K562 (cell line): Measurements from ENCODE around the gene ZNF165. TPM values are rescaled to one million over a fixed set of nuclear protein-coding genes. Genes with fewer than 3 reads are reported as not detected.
A peak's percentile ranks its signal among the peaks of the same experiment; 100 is the strongest.

Source experiments
- CBFA2T2 ChIP-seq: fragments of 450-650 bp; conservative IDR thresholded peaks from 2 replicates; pipeline ENCODE4 v1.6.1; 2017; ENCODE audit warnings: mild to moderate bottlenecking
- CEBPG ChIP-seq, 3 experiments: fragments of 200-800 bp in 1 of 3; sonication (Bioruptor generic) in 1 of 3; sonication (generic) in 1 of 3; formaldehyde crosslinking in 1 of 3; IDR thresholded peaks in 2 of 3; conservative IDR thresholded peaks in 1 of 3; 2 replicates each; pipeline versions ENCODE4 v1.6.1 to v1.8.0; 2016 to 2022; ENCODE audit warnings: missing compliant biosample characterization in 2 of 3, missing genetic modification characterization in 2 of 3, mild to moderate bottlenecking in 1 of 3, missing genetic modification reagents in 1 of 3
- CHD1 ChIP-seq: fragments of 200-600 bp; sonication (generic); IDR thresholded peaks from one replicate; pipeline ENCODE4 v1.6.1; 2012; ENCODE audit warnings: mild to moderate bottlenecking, moderate library complexity, low read length, inconsistent platforms
- ELF1 ChIP-seq: fragments of 200-800 bp; sonication (Bioruptor generic); IDR thresholded peaks from 2 replicates; pipeline ENCODE4 v1.6.1; 2016; ENCODE audit warnings: missing genetic modification characterization, missing compliant biosample characterization
- FOXK2 ChIP-seq, 2 experiments: fragments of 450-650 bp; IDR thresholded peaks in 1 of 2; conservative IDR thresholded peaks in 1 of 2; 2 replicates each; pipeline ENCODE4 v1.6.1; 2016; ENCODE audit warnings: low read depth in 2 of 2, mild to moderate bottlenecking in 1 of 2
- GABPA ChIP-seq: fragments of 200-800 bp; sonication (Bioruptor generic); conservative IDR thresholded peaks from 2 replicates; pipeline ENCODE4 v1.6.1; 2016; ENCODE audit warnings: low read depth, missing genetic modification characterization, missing compliant biosample characterization
- HDAC1 ChIP-seq, 2 experiments: fragments of 450-650 bp; IDR thresholded peaks; 2 replicates each; pipeline ENCODE4 v1.6.1; 2016 to 2017; ENCODE audit warnings: inconsistent platforms in 1 of 2, mild to moderate bottlenecking in 1 of 2, moderate library complexity in 1 of 2
- ILF3 ChIP-seq: fragments of 450-650 bp; IDR thresholded peaks from 2 replicates; pipeline ENCODE4 v1.6.1; 2018; ENCODE audit warnings: antibody characterized with exemption, mild to moderate bottlenecking, moderate library complexity, borderline replicate concordance
- MEIS2 ChIP-seq: fragments of 450-650 bp; IDR thresholded peaks from 2 replicates; pipeline ENCODE4 v1.6.1; 2014; ENCODE audit warnings: mild to moderate bottlenecking; ENCODE audit not compliant: partially characterized antibody
- NFXL1 ChIP-seq: fragments of 450-650 bp; formaldehyde crosslinking; IDR thresholded peaks from 2 replicates; pipeline ENCODE4 v1.4.0; 2021; ENCODE audit warnings: mild to moderate bottlenecking
- PCBP1 ChIP-seq: fragments of 200-400 bp; formaldehyde crosslinking; IDR thresholded peaks from 2 replicates; pipeline ENCODE4 v1.6.1; 2018; ENCODE audit warnings: mild to moderate bottlenecking, low read depth, low read length; ENCODE audit not compliant: poor library complexity, severe bottlenecking
- PHF21A ChIP-seq: fragments of 450-650 bp; IDR thresholded peaks from 2 replicates; pipeline ENCODE4 v1.6.1; 2017; ENCODE audit warnings: low read depth, borderline replicate concordance
- RBBP5 ChIP-seq: fragments of 200-600 bp; sonication (generic); IDR thresholded peaks from 2 replicates; pipeline ENCODE4 v1.6.1; 2012; ENCODE audit warnings: borderline replicate concordance, mild to moderate bottlenecking, low read length, control low read depth, inconsistent platforms; ENCODE audit not compliant: insufficient read depth, poor library complexity, severe bottlenecking
- SIN3B ChIP-seq: fragments of 450-650 bp; IDR thresholded peaks from 2 replicates; pipeline ENCODE4 v1.6.1; 2017; ENCODE audit warnings: low read depth, mild to moderate bottlenecking, moderate library complexity
- SMAD1 ChIP-seq: fragments of 150-350 bp; IDR thresholded peaks from 2 replicates; pipeline ENCODE4 v1.6.1; 2014; ENCODE audit warnings: low read length, low read depth; ENCODE audit not compliant: partially characterized antibody
- SMARCA4 ChIP-seq: fragments of 450-650 bp; IDR thresholded peaks from 2 replicates; pipeline ENCODE4 v1.6.1; 2016
- TRIM24 ChIP-seq, 2 experiments: fragments of 450-650 bp; IDR thresholded peaks; 2 replicates each; pipeline ENCODE4 v1.6.1; 2016
- ZNF764 ChIP-seq: fragments of 250-450 bp; sonication (Bioruptor Pico); IDR thresholded peaks from 2 replicates; pipeline ENCODE4 v1.4.0; 2020; ENCODE audit warnings: low read depth, mild to moderate bottlenecking, moderate library complexity
- polyA plus RNA-seq, 8 experiments: library from polyadenylated mRNA; depleted of rRNA in 4 of 8; stranded (reverse) in 5 of 8; unstranded in 3 of 8; fragments of >200 nt; fragmentation: Nextera tagmentation in 2 of 8; fragmentation: Illumina TruSeq in 1 of 8; extraction: Ambion mirVana in 2 of 8; extraction: Trizol in 1 of 8; gene quantifications; 2 replicates each; pipeline versions ENCODE4 v1.2.1 to v1.2.3, GENCODE V29; 2011 to 2014; ENCODE audit warnings: inconsistent platforms in 1 of 8, missing spikeins in 1 of 8
- total RNA-seq, 7 experiments: library from RNA; depleted of rRNA in 6 of 7; stranded (reverse); fragments of >200 nt in 6 of 7; fragmentation: Illumina TruSeq in 2 of 7; extraction: Trizol in 2 of 7; gene quantifications; 2 replicates each; pipeline versions ENCODE4 v1.2.1 to v1.2.3, GENCODE V29; 2011 to 2021; ENCODE audit warnings: low replicate concordance in 1 of 7
- TF ChIP-seq, protein P1 (sequence below): sonication (generic); formaldehyde crosslinking; IDR thresholded peaks from 2 replicates; pipeline ENCODE4 v1.8.0; 2022; ENCODE audit warnings: mild to moderate bottlenecking, missing genetic modification reagents
- TF ChIP-seq, protein P2 (sequence below): sonication (generic); formaldehyde crosslinking; IDR thresholded peaks from 2 replicates; pipeline ENCODE4 v1.9.0; 2022; ENCODE audit warnings: mild to moderate bottlenecking, missing genetic modification reagents
- TF ChIP-seq, protein P3 (sequence below): fragments of 250-450 bp; sonication (Bioruptor Pico); IDR thresholded peaks from 2 replicates; pipeline ENCODE4 v1.4.0; 2020; ENCODE audit warnings: mild to moderate bottlenecking
- TF ChIP-seq, protein P4 (sequence below): fragments of 250-450 bp; sonication (Bioruptor Pico); IDR thresholded peaks from 2 replicates; pipeline ENCODE4 v1.9.0; 2021; ENCODE audit warnings: mild to moderate bottlenecking
- TF ChIP-seq, protein P5 (sequence below): sonication (generic); IDR thresholded peaks from 2 replicates; pipeline ENCODE4 v1.6.1; 2016

Gene ZNF165
- total and polyA plus RNA-seq, 9 of the 15 experiments (the other 6 are each of a cell fraction or from before 2014, with no cell fraction given) = 0.82 to 3.6 (median 1.2) TPM

GRCh38 chr6:28137505-28137981 is 57.2 kb downstream of the ZNF165 start (continued):
- TF ChIP-seq, protein P1, sequence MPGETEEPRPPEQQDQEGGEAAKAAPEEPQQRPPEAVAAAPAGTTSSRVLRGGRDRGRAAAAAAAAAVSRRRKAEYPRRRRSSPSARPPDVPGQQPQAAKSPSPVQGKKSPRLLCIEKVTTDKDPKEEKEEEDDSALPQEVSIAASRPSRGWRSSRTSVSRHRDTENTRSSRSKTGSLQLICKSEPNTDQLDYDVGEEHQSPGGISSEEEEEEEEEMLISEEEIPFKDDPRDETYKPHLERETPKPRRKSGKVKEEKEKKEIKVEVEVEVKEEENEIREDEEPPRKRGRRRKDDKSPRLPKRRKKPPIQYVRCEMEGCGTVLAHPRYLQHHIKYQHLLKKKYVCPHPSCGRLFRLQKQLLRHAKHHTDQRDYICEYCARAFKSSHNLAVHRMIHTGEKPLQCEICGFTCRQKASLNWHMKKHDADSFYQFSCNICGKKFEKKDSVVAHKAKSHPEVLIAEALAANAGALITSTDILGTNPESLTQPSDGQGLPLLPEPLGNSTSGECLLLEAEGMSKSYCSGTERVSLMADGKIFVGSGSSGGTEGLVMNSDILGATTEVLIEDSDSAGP (CRISPR knock-in tag) = 0 out of 2 replicates have a peak, but pooled peaks have one; percentile 38
- TF ChIP-seq NFXL1 (CRISPR knock-in tag) (no peak), ZNF764 (0 out of 2 replicates have a peak, but pooled peaks have one; percentile 9), SIN3B (0 out of 2 replicates have a peak, but pooled peaks have one; percentile 8), GABPA (tag) (no peak), CEBPG (CRISPR knock-in tag; IDR thresholded peaks at IDR 0.05) (no peak), CEBPG (tag; conservative IDR thresholded peaks at IDR 0.05 in 1 of 2, IDR thresholded peaks at IDR 0.05 in 1 of 2) (0 out of 4 replicates have a peak, but pooled peaks of 1 of the 2 experiments have one; percentile 7), CHD1 (peak; percentile 34), FOXK2 (conservative IDR thresholded peaks at IDR 0.05 in 1 of 2, IDR thresholded peaks at IDR 0.05 in 1 of 2; ENCODE audit: low read depth in 2 of 2) (0 out of 4 replicates have a peak, but pooled peaks of 1 of the 2 experiments have one; percentile 13), CBFA2T2 (no peak), ILF3 (no peak), HDAC1 (IDR thresholded peaks at IDR 0.05) (peak in 1 of 2 experiments; percentile 24; a peak in 1 of 4 replicates), PCBP1 (no peak), TRIM24 (IDR thresholded peaks at IDR 0.05) (no peak), SMARCA4 (0 out of 2 replicates have a peak, but pooled peaks have one; percentile 38), PHF21A (no peak), MEIS2 (peak; percentile 89), RBBP5 (no peak), ELF1 (tag) (peak; percentile 62; the same call in 1 of the 2 replicates), SMAD1 (peak; percentile 10)
- TF ChIP-seq, protein P2, sequence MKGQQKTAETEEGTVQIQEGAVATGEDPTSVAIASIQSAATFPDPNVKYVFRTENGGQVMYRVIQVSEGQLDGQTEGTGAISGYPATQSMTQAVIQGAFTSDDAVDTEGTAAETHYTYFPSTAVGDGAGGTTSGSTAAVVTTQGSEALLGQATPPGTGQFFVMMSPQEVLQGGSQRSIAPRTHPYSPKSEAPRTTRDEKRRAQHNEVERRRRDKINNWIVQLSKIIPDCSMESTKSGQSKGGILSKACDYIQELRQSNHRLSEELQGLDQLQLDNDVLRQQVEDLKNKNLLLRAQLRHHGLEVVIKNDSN (CRISPR knock-in tag) = 0 out of 2 replicates have a peak, but pooled peaks have one; percentile 10
- TF ChIP-seq, protein P3, sequence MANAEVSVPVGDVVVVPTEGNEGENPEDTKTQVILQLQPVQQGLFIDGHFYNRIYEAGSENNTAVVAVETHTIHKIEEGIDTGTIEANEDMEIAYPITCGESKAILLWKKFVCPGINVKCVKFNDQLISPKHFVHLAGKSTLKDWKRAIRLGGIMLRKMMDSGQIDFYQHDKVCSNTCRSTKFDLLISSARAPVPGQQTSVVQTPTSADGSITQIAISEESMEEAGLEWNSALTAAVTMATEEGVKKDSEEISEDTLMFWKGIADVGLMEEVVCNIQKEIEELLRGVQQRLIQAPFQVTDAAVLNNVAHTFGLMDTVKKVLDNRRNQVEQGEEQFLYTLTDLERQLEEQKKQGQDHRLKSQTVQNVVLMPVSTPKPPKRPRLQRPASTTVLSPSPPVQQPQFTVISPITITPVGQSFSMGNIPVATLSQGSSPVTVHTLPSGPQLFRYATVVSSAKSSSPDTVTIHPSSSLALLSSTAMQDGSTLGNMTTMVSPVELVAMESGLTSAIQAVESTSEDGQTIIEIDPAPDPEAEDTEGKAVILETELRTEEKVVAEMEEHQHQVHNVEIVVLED (CRISPR knock-in tag) = 0 out of 2 replicates have a peak, but pooled peaks have one; percentile 7
- TF ChIP-seq, protein P4, sequence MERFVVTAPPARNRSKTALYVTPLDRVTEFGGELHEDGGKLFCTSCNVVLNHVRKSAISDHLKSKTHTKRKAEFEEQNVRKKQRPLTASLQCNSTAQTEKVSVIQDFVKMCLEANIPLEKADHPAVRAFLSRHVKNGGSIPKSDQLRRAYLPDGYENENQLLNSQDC (CRISPR knock-in tag) = no peak
- TF ChIP-seq, protein P5, sequence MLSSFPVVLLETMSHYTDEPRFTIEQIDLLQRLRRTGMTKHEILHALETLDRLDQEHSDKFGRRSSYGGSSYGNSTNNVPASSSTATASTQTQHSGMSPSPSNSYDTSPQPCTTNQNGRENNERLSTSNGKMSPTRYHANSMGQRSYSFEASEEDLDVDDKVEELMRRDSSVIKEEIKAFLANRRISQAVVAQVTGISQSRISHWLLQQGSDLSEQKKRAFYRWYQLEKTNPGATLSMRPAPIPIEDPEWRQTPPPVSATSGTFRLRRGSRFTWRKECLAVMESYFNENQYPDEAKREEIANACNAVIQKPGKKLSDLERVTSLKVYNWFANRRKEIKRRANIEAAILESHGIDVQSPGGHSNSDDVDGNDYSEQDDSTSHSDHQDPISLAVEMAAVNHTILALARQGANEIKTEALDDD = peak; percentile 56; the same call in 1 of the 2 replicates
